KMS-11 (cell line): ENCODE results near the gene KCNAB3.

Experiments used
- H2AFZ ChIP-seq: fragments of 200-600 bp; sonication (generic); 2 replicates; pipeline ENCODE4 v1.6.1; 2016; ENCODE audit warnings: antibody characterized with exemption, mixed run types, low read depth
- H3K27ac ChIP-seq: fragments of 200-600 bp; sonication (generic); 2 replicates; pipeline ENCODE4 v1.6.1; 2016; ENCODE audit warnings: mild to moderate bottlenecking, mixed run types
- H3K27me3 ChIP-seq: fragments of 200-600 bp; sonication (generic); 2 replicates; pipeline ENCODE4 v1.6.1; 2017; ENCODE audit warnings: mild to moderate bottlenecking, low read depth, mixed run types, moderate library complexity; ENCODE audit not compliant: insufficient read depth
- H3K36me3 ChIP-seq: fragments of 200-600 bp; sonication (generic); 2 replicates; pipeline ENCODE4 v1.6.1; 2017; ENCODE audit warnings: mild to moderate bottlenecking, mixed run types; ENCODE audit not compliant: insufficient read depth
- H3K4me1 ChIP-seq: fragments of 200-600 bp; sonication (generic); 2 replicates; pipeline ENCODE4 v1.6.1; 2016; ENCODE audit warnings: mild to moderate bottlenecking, low read depth, mixed run types; ENCODE audit not compliant: poor library complexity, severe bottlenecking
- H3K4me2 ChIP-seq: fragments of 200-600 bp; sonication (generic); 2 replicates; pipeline ENCODE4 v1.7.0; 2016; ENCODE audit warnings: mild to moderate bottlenecking, mixed run types
- H3K4me3 ChIP-seq: fragments of 200-600 bp; sonication (generic); IDR thresholded peaks from 2 replicates; pipeline ENCODE4 v1.6.1; 2017; ENCODE audit warnings: low read depth, low read length, mixed read lengths; ENCODE audit not compliant: insufficient read depth
- H3K79me2 ChIP-seq: fragments of 200-600 bp; sonication (generic); 2 replicates; pipeline ENCODE4 v1.6.1; 2016; ENCODE audit warnings: low read depth, mixed run types; ENCODE audit not compliant: insufficient read depth
- H3K9ac ChIP-seq: fragments of 200-600 bp; sonication (generic); 2 replicates; pipeline ENCODE4 v1.6.1; 2016; ENCODE audit warnings: mild to moderate bottlenecking, mixed run types
- H4K20me1 ChIP-seq: fragments of 200-600 bp; sonication (generic); 2 replicates; pipeline ENCODE4 v1.6.1; 2016; ENCODE audit warnings: mild to moderate bottlenecking, mixed run types; ENCODE audit not compliant: insufficient read depth
- CTCF ChIP-seq: fragments of 200-600 bp; sonication (generic); conservative IDR thresholded peaks from 2 replicates; pipeline ENCODE4 v1.6.1; 2017; ENCODE audit warnings: low read depth, mild to moderate bottlenecking, antibody characterized with exemption, low read length, moderate library complexity, mixed read lengths

KCNAB3 gene

GRCh38 chr17:7889166-7889955 lies 40.3 kb downstream of the KCNAB3 start:
- no peak overlapping the region for H3K9ac ChIP-seq
- TF ChIP-seq CTCF, result no peak
- peaks cover 3% of the 10 kb centered on the region for H3K4me1 ChIP-seq
- H3K36me3 ChIP-seq, result no peaks in the 10 kb centered on the region
- H4K20me1 ChIP-seq, result no peaks in the 10 kb centered on the region
- no peak overlapping the region for H3K27ac ChIP-seq
- no peak overlapping the region for H3K4me2 ChIP-seq
- no peaks in the 10 kb centered on the region for H3K27me3 ChIP-seq
- H3K4me3 ChIP-seq, result no peak overlapping the region
- H3K79me2 ChIP-seq, result no peaks in the 10 kb centered on the region
- no peak overlapping the region for H2AFZ ChIP-seq

GRCh38 chr17:7888184-7888920 lies 41.3 kb downstream of the KCNAB3 start, which contains the start of gene CHD3:
Gene CHD3, plus strand, starts transcription at chr17:7888789. Its CDS starts 212 bp downstream, at chr17:7889001.
- Histone ChIP-seq H2AFZ (no peak within 1 kb of the TSS), H3K27ac (no peak within 1 kb of the TSS), H3K4me2 (no peak within 1 kb of the TSS), H3K36me3 (no peaks in the 10 kb centered on the region), H3K27me3 (no peaks in the 10 kb centered on the region), H3K9ac (no peak within 1 kb of the TSS), H3K79me2 (no peaks in the 10 kb centered on the region), H3K4me1 (peaks cover 3% of the 10 kb centered on the region), H3K4me3 (no peak within 1 kb of the TSS), H4K20me1 (no peaks in the 10 kb centered on the region)
- no peak for TF ChIP-seq CTCF

DNA sequence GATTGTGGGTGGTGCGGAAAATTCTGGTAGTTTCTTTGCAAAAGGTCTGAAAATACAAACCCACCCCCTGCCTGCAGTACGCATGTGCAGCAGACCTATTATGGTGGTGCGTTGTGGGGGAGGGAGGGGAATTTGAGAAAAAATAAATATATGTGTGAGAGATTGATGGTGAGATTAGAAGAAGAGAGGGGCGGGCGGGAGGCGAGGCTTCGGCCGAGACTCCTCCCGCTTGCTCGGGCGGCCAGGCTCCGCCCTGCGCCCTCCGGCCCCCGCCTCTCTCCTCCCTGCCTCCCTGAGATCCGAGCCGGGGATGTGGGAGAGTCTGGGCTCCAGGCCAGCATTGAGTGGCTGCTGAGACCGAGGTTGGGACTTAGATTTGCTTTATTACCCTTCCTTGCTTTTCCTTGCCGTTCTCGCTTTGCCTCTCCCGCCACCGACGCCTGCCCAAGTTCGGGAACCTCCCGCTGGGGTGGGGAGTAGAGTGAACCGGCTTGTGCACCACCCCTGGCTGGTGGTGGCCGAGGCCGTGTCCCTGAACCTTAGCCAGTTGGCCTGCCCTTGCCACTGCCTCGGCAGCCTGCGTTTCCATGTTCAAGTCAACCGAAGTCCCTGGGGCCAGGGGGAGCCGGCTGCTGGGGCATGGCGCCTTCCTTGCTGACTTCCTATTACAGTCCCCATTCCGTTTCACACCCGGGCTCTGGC lies 42.0 kb downstream of the KCNAB3 start:
- Histone ChIP-seq H3K4me2 (peak overlapping the region; percentile 39; the same call in 1 of the 2 replicates), H3K27me3 (no peaks in the 10 kb centered on the region), H4K20me1 (no peaks in the 10 kb centered on the region), H3K9ac (no peak overlapping the region), H3K4me3 (no peak overlapping the region), H3K27ac (no peak overlapping the region), H3K36me3 (no peaks in the 10 kb centered on the region), H2AFZ (no peak overlapping the region), H3K79me2 (no peaks in the 10 kb centered on the region), H3K4me1 (peaks cover 3% of the 10 kb centered on the region)
- TF ChIP-seq CTCF, result no peak

DNA sequence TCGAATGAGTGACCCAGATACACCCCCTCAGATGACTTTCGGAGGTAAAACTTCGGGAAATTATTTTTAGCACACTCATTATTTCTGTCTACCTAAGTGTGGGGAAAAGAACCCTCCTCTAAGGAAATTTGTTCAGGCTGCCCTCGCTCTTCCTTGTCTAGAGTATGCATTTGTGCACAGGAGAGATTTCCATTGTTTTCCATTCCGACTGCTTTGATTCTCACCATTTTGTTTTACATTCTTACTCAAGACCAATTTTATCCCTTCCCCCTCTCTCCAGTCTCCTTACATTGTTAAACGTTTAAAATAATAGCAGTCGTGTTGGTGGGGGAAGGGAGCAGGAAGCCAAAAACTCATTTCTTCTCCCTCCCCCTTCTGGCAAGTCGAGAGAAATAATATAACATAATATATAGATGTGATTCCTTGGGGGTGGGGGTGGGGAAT lies 42.6 kb downstream of the KCNAB3 start:
- no peak for TF ChIP-seq CTCF
- no peaks in the 10 kb centered on the region for H4K20me1 ChIP-seq
- H3K4me1 ChIP-seq, result peaks cover 3% of the 10 kb centered on the region
- H3K27ac ChIP-seq, result peak overlapping the region; percentile 53; the same call in 1 of the 2 replicates
- no peaks in the 10 kb centered on the region for H3K36me3 ChIP-seq
- no peaks in the 10 kb centered on the region for H3K27me3 ChIP-seq
- peak overlapping the region; percentile 39; the same call in 1 of the 2 replicates for H3K4me2 ChIP-seq
- no peaks in the 10 kb centered on the region for H3K79me2 ChIP-seq
- no peak overlapping the region for H2AFZ ChIP-seq
- H3K4me3 ChIP-seq, result no peak overlapping the region
- H3K9ac ChIP-seq, result peak overlapping the region; percentile 61; the same call in 1 of the 2 replicates
